ENCODE results near the gene ATP4B. TPM values are rescaled to one million over a fixed set of nuclear protein-coding genes. Genes with fewer than 3 reads are reported as not detected.

The ATP4B gene
- total RNA-seq, 1 donor = not detected

- TF ChIP-seq, protein P1, sequence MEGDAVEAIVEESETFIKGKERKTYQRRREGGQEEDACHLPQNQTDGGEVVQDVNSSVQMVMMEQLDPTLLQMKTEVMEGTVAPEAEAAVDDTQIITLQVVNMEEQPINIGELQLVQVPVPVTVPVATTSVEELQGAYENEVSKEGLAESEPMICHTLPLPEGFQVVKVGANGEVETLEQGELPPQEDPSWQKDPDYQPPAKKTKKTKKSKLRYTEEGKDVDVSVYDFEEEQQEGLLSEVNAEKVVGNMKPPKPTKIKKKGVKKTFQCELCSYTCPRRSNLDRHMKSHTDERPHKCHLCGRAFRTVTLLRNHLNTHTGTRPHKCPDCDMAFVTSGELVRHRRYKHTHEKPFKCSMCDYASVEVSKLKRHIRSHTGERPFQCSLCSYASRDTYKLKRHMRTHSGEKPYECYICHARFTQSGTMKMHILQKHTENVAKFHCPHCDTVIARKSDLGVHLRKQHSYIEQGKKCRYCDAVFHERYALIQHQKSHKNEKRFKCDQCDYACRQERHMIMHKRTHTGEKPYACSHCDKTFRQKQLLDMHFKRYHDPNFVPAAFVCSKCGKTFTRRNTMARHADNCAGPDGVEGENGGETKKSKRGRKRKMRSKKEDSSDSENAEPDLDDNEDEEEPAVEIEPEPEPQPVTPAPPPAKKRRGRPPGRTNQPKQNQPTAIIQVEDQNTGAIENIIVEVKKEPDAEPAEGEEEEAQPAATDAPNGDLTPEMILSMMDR (IDR thresholded peaks at IDR 0.05; ENCODE audit: insufficient read depth, low read length) = no peak
- no peak for DNase-seq (ENCODE audit: low read depth)
- no peak overlapping the region for H3K4me3 ChIP-seq (ENCODE audit: low read depth, low read length)
These were observed 44.1 kb downstream of the ATP4B start for GRCh38 chr13:113613789-113614379.

DNA sequence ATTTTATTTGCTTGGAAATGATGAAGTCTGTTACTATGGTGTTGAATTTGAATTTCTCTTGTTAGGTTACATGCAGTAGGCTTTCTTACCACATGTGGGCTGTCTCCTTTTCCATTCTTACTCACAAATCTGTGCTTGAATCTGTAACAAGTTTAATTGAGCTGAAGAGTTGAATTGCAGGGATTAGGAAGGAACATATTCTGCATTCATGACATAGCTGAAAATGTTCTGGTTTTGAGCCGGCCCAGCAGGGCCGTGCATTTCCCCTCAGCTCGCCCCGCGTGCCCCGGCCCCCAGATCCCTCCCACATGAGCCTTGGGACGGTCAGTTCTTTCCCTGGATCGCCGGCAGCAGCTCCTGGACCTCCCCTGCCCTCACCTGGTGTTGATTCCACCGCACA, 45.4 kb downstream of the ATP4B start:
- TF ChIP-seq, protein P1 (IDR thresholded peaks at IDR 0.05; ENCODE audit: insufficient read depth, low read length) = no peak
- H3K4me3 ChIP-seq (ENCODE audit: low read depth, low read length) = no peak overlapping the region
- no peak for DNase-seq (ENCODE audit: low read depth)

- TF ChIP-seq, protein P1 (IDR thresholded peaks at IDR 0.05; ENCODE audit: insufficient read depth, low read length) = no peak
- no peak for DNase-seq (ENCODE audit: low read depth)
- no peak overlapping the region for H3K4me3 ChIP-seq (ENCODE audit: low read depth, low read length)
These were observed 46.0 kb downstream of the ATP4B start for GRCh38 chr13:113611996-113612395.

- TF ChIP-seq, protein P1 (IDR thresholded peaks at IDR 0.05; ENCODE audit: insufficient read depth, low read length) = no peak
- DNase-seq (ENCODE audit: low read depth) = no peak
- H3K4me3 ChIP-seq (ENCODE audit: low read depth, low read length) = no peak overlapping the region
These were observed 47.7 kb downstream of the ATP4B start for GRCh38 chr13:113610266-113610665.

DNA sequence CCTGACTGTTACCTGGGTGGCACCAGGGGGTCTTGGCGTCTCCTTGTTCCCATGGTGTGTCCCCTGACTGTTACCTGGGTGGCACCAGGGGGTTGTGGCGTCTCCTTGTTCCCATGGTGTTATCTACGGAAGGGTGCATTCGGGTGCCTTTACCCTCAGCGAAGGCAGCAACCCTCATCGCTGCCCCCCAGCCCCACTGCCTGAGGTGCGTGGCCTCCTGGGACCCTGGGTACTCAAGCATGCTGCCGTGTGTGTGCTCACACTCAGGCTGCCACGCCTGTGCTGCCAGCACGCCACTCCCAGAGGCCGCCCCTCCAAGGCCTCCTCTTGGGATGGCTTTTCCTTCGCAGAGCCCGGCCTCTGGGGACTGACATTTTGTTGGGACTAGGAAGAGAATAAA, 48.4 kb downstream of the ATP4B start:
- DNase-seq (ENCODE audit: low read depth) = no peak
- H3K4me3 ChIP-seq (ENCODE audit: low read depth, low read length) = no peak overlapping the region
- TF ChIP-seq, protein P1 (IDR thresholded peaks at IDR 0.05; ENCODE audit: insufficient read depth, low read length) = no peak

GRCh38 chr13:113608967-113609533, 48.9 kb downstream of the ATP4B start:
- TF ChIP-seq, protein P1 (IDR thresholded peaks at IDR 0.05; ENCODE audit: insufficient read depth, low read length) = no peak
- no peak overlapping the region for H3K4me3 ChIP-seq (ENCODE audit: low read depth, low read length)
- DNase-seq (ENCODE audit: low read depth) = no peak

Data from fibroblast of the aortic adventitia (primary cell).